ENCODE data around the gene CS. TPM values are rescaled to one million over a fixed set of nuclear protein-coding genes. Genes with fewer than 3 reads are reported as not detected.

Gene CS
- total and polyA plus RNA-seq, 4 experiments from 2014 or later = 73.1 to 136 (median 116) TPM

GRCh38 chr12:56234746-56235436 lies 65.2 kb downstream of the CS start:
- Mint-ChIP-seq H3K27ac (peak overlapping the region in 4 of 7 donors; percentile 20 to 71 (median 52)), H3K4me1 (no peaks in the 10 kb centered on the region), H3K4me3 (no peak overlapping the region), H3K9me3 (peaks cover 0 to 2% (median 0%) of the 10 kb centered on the region in 8 donors), H3K27me3 (no peaks in the 10 kb centered on the region), H3K36me3 (peaks cover 0 to 17% of the 10 kb centered on the region in 2 donors)
- H3K9me3 ChIP-seq (ENCODE audit: control insufficient read depth in 1 of 2, low read length in 2 of 2) = no peaks in the 10 kb centered on the region
- H3K36me3 ChIP-seq (ENCODE audit: insufficient read depth, low read length) = no peaks in the 10 kb centered on the region
- no peak for DNase-seq
- no peaks in the 10 kb centered on the region for H3K4me1 ChIP-seq (ENCODE audit: insufficient read depth, low read length)
- no peak overlapping the region for H3K4me3 ChIP-seq (ENCODE audit: low read length in 2 of 2)
- intact Hi-C loops (cut with micrococcal nuclease) = no loop called here
- H3K27me3 ChIP-seq (ENCODE audit: insufficient read depth, low read length) = no peaks in the 10 kb centered on the region
- ChIA-PET POLR2A (ENCODE audit: partially characterized antibody) (no interaction called here), CTCF (ENCODE audit: partially characterized antibody) (interaction anchor here (0.7 to 2.0 kb wide), 3 partner anchors 116 to 469 kb away, joined by 4 to 5 read pairs (median 5); partner anchors contain the start of gene ZC3H10)
- H3K27ac ChIP-seq (ENCODE audit: low read depth, low read length) = no peak overlapping the region

- intact Hi-C loops (cut with micrococcal nuclease) = no loop called here
- no peaks in the 10 kb centered on the region for H3K27me3 Mint-ChIP-seq
- CTCF ChIA-PET (ENCODE audit: partially characterized antibody) = interaction anchor here (0.7 to 1.1 kb wide), 3 partner anchors 9 to 749 kb away, joined by 3 to 5 read pairs (median 3); partner anchors contain the start of genes RNF41 and SMARCC2
Observed at GRCh38 chr12:56231184-56231582, 68.9 kb downstream of the CS start.

GRCh38 chr12:56230432-56231183 lies 69.5 kb downstream of the CS start:
- Mint-ChIP-seq H3K36me3 (peaks cover 0 to 11% of the 10 kb centered on the region in 2 donors), H3K27ac (peak overlapping the region in 2 of 7 donors; percentile 17 to 32), H3K4me3 (no peak overlapping the region), H3K4me1 (peaks cover 0 to 4% (median under 1%) of the 10 kb centered on the region in 4 donors), H3K9me3 (peaks cover 0 to 2% (median 0%) of the 10 kb centered on the region in 8 donors), H3K27me3 (no peaks in the 10 kb centered on the region)
- ChIA-PET POLR2A (ENCODE audit: partially characterized antibody) (interaction anchor here (0.7 kb wide), 2 partner anchors 41 to 218 kb away, joined by 3 read pairs; no protein-coding TSS in a partner anchor), CTCF (ENCODE audit: partially characterized antibody) (interaction anchor here (1.1 kb wide), 2 partner anchors 9 to 41 kb away, joined by 3 to 5 read pairs; partner anchors contain the start of genes RNF41 and SMARCC2)
- peaks cover 3% of the 10 kb centered on the region for H3K4me1 ChIP-seq (ENCODE audit: insufficient read depth, low read length)
- no peak overlapping the region for H3K4me3 ChIP-seq (ENCODE audit: low read length in 2 of 2)
- DNase-seq = no peak
- H3K27ac ChIP-seq (ENCODE audit: low read depth, low read length) = no peak overlapping the region
- no peaks in the 10 kb centered on the region for H3K9me3 ChIP-seq (ENCODE audit: control insufficient read depth in 1 of 2, low read length in 2 of 2)
- intact Hi-C loops (cut with micrococcal nuclease) = no loop called here
- H3K36me3 ChIP-seq (ENCODE audit: insufficient read depth, low read length) = no peaks in the 10 kb centered on the region
- H3K27me3 ChIP-seq (ENCODE audit: insufficient read depth, low read length) = no peaks in the 10 kb centered on the region

More at GRCh38 chr12:56231184-56231582, 68.9 kb downstream of the CS start:
- H3K4me3 ChIP-seq (ENCODE audit: low read length in 2 of 2) = no peak overlapping the region
- no peaks in the 10 kb centered on the region for H3K27me3 ChIP-seq (ENCODE audit: insufficient read depth, low read length)
- peaks cover 0 to 2% (median 0%) of the 10 kb centered on the region in 8 donors for H3K9me3 Mint-ChIP-seq
- no peaks in the 10 kb centered on the region for H3K36me3 ChIP-seq (ENCODE audit: insufficient read depth, low read length)
- H3K27ac Mint-ChIP-seq = no peak overlapping the region
- DNase-seq = no peak
- peaks cover 0 to 9% of the 10 kb centered on the region in 2 donors for H3K36me3 Mint-ChIP-seq
- peaks cover 0 to 1% (median 0%) of the 10 kb centered on the region in 4 donors for H3K4me1 Mint-ChIP-seq
- no peaks in the 10 kb centered on the region for H3K9me3 ChIP-seq (ENCODE audit: control insufficient read depth in 1 of 2, low read length in 2 of 2)
- H3K27ac ChIP-seq (ENCODE audit: low read depth, low read length) = no peak overlapping the region
- H3K4me3 Mint-ChIP-seq = peak overlapping the region in 1 of 8 donors; percentile 64
- H3K4me1 ChIP-seq (ENCODE audit: insufficient read depth, low read length) = no peaks in the 10 kb centered on the region
- POLR2A ChIA-PET (ENCODE audit: partially characterized antibody) = interaction anchor here (0.7 kb wide), 2 partner anchors 41 to 218 kb away, joined by 3 read pairs; no protein-coding TSS in a partner anchor

- Mint-ChIP-seq H3K4me3 (no peak within 1 kb of the TSS), H3K27ac (peak within 1 kb of the TSS in 3 of 7 donors; percentile 17 to 32 (median 20))
- POLR2A ChIA-PET (ENCODE audit: partially characterized antibody) = no interaction called here
Observed at GRCh38 chr12:56229916-56230431, 70.2 kb downstream of the CS start, which contains the start of gene SLC39A5. TSS of gene SLC39A5 (plus strand) at chr12:56230051. CDS start at chr12:56231275, 1,224 bp downstream.

GRCh38 chr12:56229082-56229481 lies 71.0 kb downstream of the CS start:
- Mint-ChIP-seq H3K36me3 (peaks cover 0 to 11% of the 10 kb centered on the region in 2 donors), H3K27me3 (no peaks in the 10 kb centered on the region), H3K27ac (no peak overlapping the region), H3K4me1 (peaks cover 8 to 19% (median 12%) of the 10 kb centered on the region in 4 donors), H3K4me3 (no peak overlapping the region), H3K9me3 (peaks cover 0 to 2% (median 0%) of the 10 kb centered on the region in 8 donors)
- H3K9me3 ChIP-seq (ENCODE audit: control insufficient read depth in 1 of 2, low read length in 2 of 2) = no peaks in the 10 kb centered on the region
- no peak overlapping the region for H3K27ac ChIP-seq (ENCODE audit: low read depth, low read length)
- H3K4me3 ChIP-seq (ENCODE audit: low read length in 2 of 2) = no peak overlapping the region
- H3K36me3 ChIP-seq (ENCODE audit: insufficient read depth, low read length) = no peaks in the 10 kb centered on the region
- intact Hi-C loops (cut with micrococcal nuclease) = no loop called here
- CTCF ChIA-PET (ENCODE audit: partially characterized antibody) = no interaction called here
- DNase-seq = no peak
- no peaks in the 10 kb centered on the region for H3K27me3 ChIP-seq (ENCODE audit: insufficient read depth, low read length)
- H3K4me1 ChIP-seq (ENCODE audit: insufficient read depth, low read length) = peaks cover 15% of the 10 kb centered on the region
- POLR2A ChIA-PET (ENCODE audit: partially characterized antibody) = no interaction called here

More at GRCh38 chr12:56229916-56230431, 70.2 kb downstream of the CS start, which contains the start of gene SLC39A5:
- CTCF ChIA-PET (ENCODE audit: partially characterized antibody) = interaction anchor here (1.1 kb wide), 1 partner anchor 40 kb away, joined by 3 read pairs; the partner anchor contains the start of gene SMARCC2
- DNase-seq = no peak
- H3K9me3 ChIP-seq (ENCODE audit: control insufficient read depth in 1 of 2, low read length in 2 of 2) = no peaks in the 10 kb centered on the region
- intact Hi-C loops (cut with micrococcal nuclease) = no loop called here
- no peaks in the 10 kb centered on the region for H3K27me3 ChIP-seq (ENCODE audit: insufficient read depth, low read length)
- H3K4me3 ChIP-seq (ENCODE audit: low read length in 2 of 2) = no peak within 1 kb of the TSS
- H3K36me3 ChIP-seq (ENCODE audit: insufficient read depth, low read length) = no peaks in the 10 kb centered on the region
- H3K36me3 Mint-ChIP-seq = peaks cover 0 to 11% of the 10 kb centered on the region in 2 donors
- peaks cover 9% of the 10 kb centered on the region for H3K4me1 ChIP-seq (ENCODE audit: insufficient read depth, low read length)
- no peak within 1 kb of the TSS for H3K27ac ChIP-seq (ENCODE audit: low read depth, low read length)
- peaks cover 4 to 10% (median 7%) of the 10 kb centered on the region in 4 donors for H3K4me1 Mint-ChIP-seq
- no peaks in the 10 kb centered on the region for H3K27me3 Mint-ChIP-seq
- peaks cover 0 to 2% (median 0%) of the 10 kb centered on the region in 8 donors for H3K9me3 Mint-ChIP-seq

GRCh38 chr12:56224954-56225353 lies 75.2 kb downstream of the CS start:
- Histone ChIP-seq H3K9me3 (ENCODE audit: control insufficient read depth in 1 of 2, low read length in 2 of 2) (no peaks in the 10 kb centered on the region), H3K27ac (ENCODE audit: low read depth, low read length) (peak overlapping the region; percentile 83), H3K4me3 (ENCODE audit: low read length in 2 of 2) (peak overlapping the region; percentile 28 to 79), H3K4me1 (ENCODE audit: insufficient read depth, low read length) (peaks cover 42% of the 10 kb centered on the region), H3K36me3 (ENCODE audit: insufficient read depth, low read length) (no peaks in the 10 kb centered on the region), H3K27me3 (ENCODE audit: insufficient read depth, low read length) (no peaks in the 10 kb centered on the region)
- H3K27ac Mint-ChIP-seq = peak overlapping the region; percentile 82 to 100 (median 90)
- intact Hi-C loops (cut with micrococcal nuclease) = loop anchor here (1.0 to 5.0 kb wide), 7 partner anchors 32 to 1002 kb away; partner anchors contain the start of genes COQ10A and SHMT2
- no peak for DNase-seq
- H3K4me1 Mint-ChIP-seq = peaks cover 24 to 55% (median 42%) of the 10 kb centered on the region in 4 donors
- ChIA-PET CTCF (ENCODE audit: partially characterized antibody) (interaction anchor here (2.3 to 3.9 kb wide), 2 partner anchors 33 to 107 kb away, joined by 8 to 18 read pairs; partner anchors contain the start of gene ZC3H10), POLR2A (ENCODE audit: partially characterized antibody) (interaction anchor here (0.7 kb wide), 1 partner anchor 36 kb away, joined by 4 read pairs; the partner anchor contains the start of gene SMARCC2)
- peaks cover 0 to 17% of the 10 kb centered on the region in 2 donors for H3K36me3 Mint-ChIP-seq
- H3K27me3 Mint-ChIP-seq = no peaks in the 10 kb centered on the region
- peaks cover 0 to 1% (median 0%) of the 10 kb centered on the region in 8 donors for H3K9me3 Mint-ChIP-seq
- H3K4me3 Mint-ChIP-seq = peak overlapping the region; percentile 71 to 99 (median 86)

Measured in CD4-positive, alpha-beta memory T cell (primary cell).